GM08714 (cell line): ENCODE data around the gene ATG16L2.
"Not testable (repeated sequence)": the region's sequence is repeated elsewhere in the genome, so short reads cannot be mapped to it uniquely, and the experiment has no call there.

Experiments
- H3K4me3 ChIP-seq: fragments of 200-500 bp; sonication (Bioruptor generic); 2 replicates; pipeline ENCODE4 v1.5.1; 2014; ENCODE audit warnings: mild to moderate bottlenecking, low read length, inconsistent platforms
- ZNF274 ChIP-seq: IDR thresholded peaks from 2 replicates; pipeline ENCODE4 v1.6.1; 2012; ENCODE audit warnings: mild to moderate bottlenecking, low read depth, low read length

Gene ATG16L2

DNA sequence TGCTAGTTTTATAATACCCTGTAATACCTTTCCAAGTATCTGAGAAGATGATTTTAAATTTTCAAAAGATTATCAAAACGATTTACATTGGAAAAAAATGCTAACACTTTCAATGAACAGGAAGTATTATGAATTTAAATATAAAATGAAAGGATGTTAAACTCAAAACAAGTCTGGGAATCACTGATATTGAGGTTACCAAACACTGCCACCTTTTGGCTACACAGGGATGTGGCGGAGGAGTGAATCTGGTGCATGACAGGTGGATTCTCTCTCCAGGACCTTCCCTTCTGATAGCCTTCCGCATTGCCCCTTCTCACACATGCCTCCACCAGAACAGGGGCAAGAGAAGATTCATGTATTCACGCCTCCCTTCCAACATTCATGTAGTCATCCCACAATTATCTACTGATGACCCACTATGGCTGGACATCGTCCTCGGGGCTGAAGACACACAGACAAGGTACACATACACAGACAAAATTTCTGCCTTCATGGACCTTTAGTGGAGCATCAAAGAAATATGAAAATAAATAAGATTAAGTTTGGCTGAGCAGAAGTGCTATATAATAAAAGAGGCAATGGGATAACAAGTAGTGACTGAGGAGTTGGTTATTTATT lies 34.7 kb downstream of the ATG16L2 start:
- no peak overlapping the region for H3K4me3 ChIP-seq
- no peak for TF ChIP-seq ZNF274

DNA sequence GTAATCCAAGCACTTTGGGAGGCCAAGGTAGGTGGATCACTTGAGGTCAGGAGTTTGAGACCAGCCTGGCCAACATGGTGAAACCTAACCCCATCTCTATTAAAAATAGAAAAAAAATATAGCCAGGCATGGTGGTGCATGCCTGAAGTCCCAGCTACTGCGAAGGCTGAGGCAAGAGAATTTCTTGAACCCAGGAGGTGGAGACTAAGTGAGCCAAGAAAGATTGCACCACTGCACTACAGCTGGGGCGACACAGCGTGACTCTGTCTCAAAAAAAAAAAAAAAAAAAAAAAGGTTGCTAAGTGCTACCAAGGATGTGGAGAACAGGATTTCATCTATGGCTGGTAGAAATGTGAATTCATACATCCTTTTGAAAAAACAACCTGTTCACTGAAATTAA lies 36.6 kb downstream of the ATG16L2 start:
- no peak overlapping the region for H3K4me3 ChIP-seq
- TF ChIP-seq ZNF274: no peak

DNA sequence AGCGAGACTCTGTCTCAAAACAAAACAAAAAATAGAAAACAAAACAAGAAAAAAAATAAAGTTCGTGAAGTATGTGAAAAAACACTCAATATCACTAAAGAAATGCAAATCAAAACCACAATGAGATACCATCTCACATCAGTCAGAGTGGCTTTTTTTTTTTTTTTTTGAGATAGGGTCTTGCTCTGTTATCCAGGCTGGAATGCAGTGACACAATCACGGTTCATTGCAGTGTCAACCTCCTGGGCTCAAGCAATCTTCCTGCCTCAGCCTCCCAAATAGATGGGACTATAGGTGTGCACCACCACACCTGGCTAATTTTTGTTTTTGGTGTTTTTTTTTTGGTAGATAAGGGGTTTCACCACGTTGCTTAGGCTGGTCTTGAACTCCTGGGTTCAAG lies 37.5 kb downstream of the ATG16L2 start:
- TF ChIP-seq ZNF274: no peak
- no peak overlapping the region for H3K4me3 ChIP-seq

DNA sequence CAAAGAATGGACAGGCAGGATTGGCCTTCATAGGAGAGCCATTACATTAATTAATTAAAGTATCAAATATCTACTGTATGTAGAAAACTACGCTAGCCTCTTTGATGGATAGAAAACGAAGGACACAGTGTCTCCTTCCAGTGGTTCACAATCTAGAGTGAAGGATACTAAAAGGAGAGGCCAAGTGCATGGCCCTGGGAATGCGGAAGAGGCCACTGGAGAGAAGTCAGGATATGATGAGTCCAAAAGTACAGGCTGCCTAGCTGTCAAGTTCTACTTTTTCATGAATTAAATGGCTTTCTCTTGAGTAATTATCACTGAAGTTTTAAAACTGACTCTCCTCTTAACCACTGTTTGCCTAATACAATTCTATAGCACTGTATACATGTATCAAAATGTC lies 41.9 kb downstream of the ATG16L2 start:
- no peak overlapping the region for H3K4me3 ChIP-seq
- TF ChIP-seq ZNF274: no peak

DNA sequence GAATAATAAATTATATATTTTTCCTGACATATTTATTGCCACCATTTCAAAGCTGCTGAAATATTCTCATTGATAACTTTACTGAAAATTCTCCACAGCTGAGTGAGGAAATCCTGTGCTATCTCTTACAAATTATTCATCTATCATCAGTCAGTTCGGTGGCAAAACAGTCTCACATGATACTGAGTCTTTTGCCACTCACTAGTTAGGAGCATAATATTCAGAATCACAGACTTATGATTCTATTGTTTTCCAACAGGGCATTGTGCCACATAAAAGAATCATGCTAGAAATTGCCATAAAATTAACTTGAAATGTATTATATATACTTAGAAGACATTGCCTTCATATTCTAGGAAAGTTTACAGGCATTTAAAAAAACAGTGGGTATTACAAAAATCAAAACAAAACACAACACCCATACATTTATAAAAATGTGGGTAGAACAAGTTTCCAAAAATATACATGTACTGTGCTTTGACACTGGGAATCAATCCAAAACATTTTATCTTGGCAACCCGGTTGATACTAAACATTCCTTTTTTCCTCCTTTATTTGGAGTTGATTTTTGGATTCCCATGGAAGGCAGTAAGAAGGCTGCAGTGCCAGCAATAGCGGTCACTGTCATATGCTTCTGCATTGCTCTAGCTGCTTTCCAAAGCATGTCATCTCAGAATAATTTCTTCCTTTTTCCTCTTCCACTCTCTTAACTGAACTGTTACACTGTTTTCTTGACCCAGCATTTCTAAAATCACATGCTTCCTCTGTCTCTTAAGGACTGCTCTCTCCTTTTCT lies 42.5 kb downstream of the ATG16L2 start:
- no peak overlapping the region for H3K4me3 ChIP-seq
- TF ChIP-seq ZNF274: no peak

DNA sequence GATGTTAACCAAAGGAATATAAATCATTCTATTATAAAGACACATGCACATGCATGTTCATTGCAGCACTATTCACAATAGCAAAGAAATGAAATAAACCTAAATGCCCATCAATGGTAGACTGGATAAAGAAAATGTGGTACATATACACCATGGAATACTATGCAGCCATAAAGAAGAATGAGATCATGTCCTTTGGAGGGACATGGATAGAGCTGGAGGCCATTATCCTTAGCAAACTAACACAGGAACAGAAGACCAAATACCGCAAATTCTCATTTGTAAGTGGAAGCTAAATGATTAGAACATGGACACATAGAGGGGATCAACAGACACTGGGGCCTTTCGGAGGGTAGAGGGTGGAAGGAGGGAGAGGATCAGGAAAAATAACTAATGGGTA lies 44.1 kb downstream of the ATG16L2 start:
- not testable (repeated sequence) for H3K4me3 ChIP-seq

DNA sequence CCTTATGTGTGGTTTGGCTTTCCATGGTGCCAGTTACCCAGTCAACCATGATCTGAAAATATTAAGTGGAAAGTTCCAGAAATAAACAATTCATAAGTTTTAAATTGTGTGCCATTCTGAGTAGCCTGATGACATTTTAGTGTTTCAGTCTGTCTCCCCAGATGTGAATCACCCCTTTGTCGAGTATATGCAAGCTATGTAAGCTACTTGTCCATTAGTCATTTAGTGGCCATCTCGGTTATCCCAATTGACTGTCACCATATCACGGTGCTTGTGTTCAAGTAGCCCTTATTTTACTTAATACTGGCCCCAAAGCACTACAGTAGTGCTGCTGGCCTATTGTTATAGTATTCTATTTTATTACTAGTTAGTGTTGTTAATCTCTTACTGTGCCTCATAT lies 44.9 kb downstream of the ATG16L2 start:
- no peak overlapping the region for H3K4me3 ChIP-seq
- TF ChIP-seq ZNF274: no peak

DNA sequence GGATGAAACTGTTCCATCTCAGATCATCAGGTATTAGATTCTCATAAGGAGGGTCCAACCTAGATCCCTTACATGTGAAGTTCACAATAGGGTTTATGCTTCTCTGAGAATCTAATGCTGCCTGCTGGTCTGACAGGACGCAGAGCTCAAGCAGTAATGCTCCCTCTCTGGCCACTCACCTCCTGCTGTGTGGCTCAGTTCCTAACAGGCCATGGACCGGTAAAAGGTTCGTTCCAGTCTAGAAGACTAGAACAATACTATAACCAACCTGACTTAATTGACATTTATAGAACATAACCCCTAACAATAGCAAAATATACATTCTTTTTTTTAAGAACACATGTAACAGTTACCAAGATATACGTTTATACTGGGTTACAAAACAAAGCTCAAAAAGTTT lies 45.8 kb downstream of the ATG16L2 start:
- no peak overlapping the region for H3K4me3 ChIP-seq
- no peak for TF ChIP-seq ZNF274

DNA sequence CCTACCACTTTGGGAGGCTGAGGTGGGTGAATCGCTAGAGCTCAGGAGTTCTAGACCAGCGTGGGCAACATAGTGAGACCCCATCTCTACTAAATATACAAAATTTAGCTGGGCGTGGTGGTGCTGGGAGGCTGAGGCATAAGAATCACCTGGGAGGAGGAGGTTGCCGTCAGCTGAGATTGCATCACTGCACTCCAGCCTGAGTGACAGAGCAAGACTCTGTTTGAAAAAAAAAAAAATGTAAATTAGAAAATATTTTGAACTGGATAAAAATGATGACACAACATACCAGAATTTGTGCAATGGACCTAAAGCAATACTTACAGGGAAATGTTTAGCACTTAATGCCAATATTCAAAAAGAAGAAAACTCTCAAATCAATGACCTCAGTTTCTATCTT lies 46.4 kb downstream of the ATG16L2 start:
- H3K4me3 ChIP-seq: no peak overlapping the region

DNA sequence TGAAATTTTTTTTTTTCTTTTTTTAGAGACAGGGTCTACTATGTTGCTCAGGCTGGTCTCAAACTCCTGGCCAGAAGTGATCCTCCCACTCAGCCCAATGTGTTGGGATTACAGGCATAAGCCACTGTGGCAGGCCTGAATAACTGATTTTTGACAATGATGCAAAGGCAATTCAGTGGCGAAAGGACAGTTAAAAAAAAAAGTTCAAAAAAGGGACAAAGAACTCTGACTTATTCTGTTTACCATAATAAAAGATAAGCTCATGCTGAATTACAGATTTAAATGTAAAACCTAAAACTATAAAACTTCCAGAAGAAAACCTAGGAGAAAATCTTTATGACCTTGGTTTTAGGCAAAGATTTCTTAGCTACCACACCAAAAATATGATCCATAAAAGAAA lies 48.9 kb downstream of the ATG16L2 start:
- TF ChIP-seq ZNF274: no peak
- no peak overlapping the region for H3K4me3 ChIP-seq

More for the DNA sequence above, 46.4 kb downstream of the ATG16L2 start:
- no peak for TF ChIP-seq ZNF274

DNA sequence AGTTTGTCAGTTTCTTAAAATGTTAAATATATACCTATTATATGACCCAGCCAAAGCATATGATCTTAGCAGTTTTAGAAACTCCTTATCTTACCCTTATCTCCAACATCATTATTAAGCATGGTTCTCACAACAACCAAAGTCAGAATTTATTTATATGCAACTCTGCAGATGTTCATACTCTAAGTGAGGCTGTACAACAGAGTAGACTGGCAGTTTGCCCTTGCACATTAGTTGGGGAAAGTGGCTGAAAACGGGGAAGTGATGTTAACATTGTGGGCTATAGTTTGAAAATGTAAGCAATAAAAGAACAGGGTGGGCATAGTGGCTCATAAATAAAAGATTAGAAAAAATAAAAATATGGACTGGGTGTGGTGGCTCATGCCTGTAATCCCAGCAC lies 49.7 kb downstream of the ATG16L2 start:
- H3K4me3 ChIP-seq: no peak overlapping the region
- TF ChIP-seq ZNF274: no peak

DNA sequence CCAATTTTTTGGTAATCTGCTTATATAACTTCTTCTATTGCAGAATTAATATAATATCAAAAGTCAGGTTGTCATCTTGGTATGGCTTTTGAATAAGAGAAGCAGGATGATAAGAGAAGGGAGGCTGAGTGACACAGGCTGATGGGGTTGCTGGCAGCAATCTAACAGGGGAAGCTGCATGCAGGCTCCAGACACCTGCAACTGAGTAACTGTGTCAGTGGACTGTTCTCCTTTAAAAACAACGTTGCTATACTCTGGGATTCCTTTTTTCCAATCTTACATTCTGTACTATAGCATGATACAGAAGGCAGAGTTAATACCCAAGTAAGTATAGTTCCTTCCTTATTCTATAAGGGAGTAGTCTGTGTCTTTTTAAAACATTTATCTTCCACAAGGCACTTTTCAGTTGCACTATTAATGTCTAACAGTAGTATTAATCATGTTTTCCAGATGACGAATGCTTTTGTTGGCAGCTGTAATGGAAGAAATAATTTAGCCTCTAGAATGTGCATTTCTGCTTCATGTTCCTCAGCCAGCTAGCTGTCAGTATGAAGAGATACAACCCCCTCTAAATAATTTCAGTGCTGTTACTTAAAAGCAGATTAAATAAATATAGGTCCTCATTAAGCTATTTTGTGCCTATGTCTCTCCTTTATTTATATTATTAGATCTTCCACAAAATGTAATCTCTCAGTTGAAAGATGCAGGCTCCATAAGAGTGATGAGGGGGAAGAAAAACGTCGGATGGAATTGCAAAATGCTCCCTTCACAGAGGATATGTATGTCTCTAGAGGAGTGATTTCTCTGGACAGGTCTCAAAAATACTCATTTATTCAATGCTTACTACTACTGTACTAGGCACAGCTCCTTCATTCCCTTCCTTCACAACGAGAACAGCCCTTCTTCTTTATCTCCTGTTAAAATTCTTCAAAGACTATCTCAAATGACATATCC lies 50.8 kb downstream of the ATG16L2 start:
- TF ChIP-seq ZNF274: no peak
- no peak overlapping the region for H3K4me3 ChIP-seq

DNA sequence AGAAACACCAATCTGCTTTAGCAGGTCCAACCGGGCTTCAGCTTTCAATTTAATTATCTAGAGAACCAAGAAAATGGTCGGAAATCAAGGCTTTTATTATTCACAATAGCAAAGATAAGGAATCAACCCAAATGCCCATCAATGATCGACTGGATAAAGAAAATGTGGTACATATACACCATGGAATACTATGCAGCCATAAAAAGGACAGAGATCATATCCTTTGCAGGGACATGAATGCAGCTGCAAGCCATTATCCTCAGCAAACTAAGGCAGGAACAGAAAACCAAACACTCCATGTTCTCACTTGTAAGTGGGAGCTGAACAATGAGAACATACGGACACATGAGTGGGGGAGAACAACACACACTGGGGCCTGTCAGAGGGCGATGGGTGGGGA lies 53.8 kb downstream of the ATG16L2 start:
- no peak overlapping the region for H3K4me3 ChIP-seq
- TF ChIP-seq ZNF274: no peak

DNA sequence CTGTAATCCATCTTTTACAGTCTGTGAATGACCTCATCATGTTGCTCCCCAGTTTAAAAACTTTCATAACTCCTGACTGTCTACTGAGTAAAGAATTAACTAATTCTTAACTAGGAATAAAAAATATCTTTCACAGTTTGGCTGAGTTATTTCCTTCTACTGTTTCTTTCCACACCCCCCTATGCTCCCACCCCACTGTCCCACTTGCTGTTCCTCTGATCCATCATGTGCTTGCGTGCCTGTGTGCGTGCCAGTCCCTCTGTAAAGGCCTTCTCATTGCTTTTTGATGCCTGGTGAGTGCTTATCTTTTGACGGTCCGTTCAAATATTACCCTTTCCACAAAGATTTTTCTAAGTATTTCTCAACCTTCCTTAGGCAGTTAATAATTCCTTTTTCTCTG lies 55.6 kb downstream of the ATG16L2 start:
- no peak for TF ChIP-seq ZNF274
- H3K4me3 ChIP-seq: no peak overlapping the region

DNA sequence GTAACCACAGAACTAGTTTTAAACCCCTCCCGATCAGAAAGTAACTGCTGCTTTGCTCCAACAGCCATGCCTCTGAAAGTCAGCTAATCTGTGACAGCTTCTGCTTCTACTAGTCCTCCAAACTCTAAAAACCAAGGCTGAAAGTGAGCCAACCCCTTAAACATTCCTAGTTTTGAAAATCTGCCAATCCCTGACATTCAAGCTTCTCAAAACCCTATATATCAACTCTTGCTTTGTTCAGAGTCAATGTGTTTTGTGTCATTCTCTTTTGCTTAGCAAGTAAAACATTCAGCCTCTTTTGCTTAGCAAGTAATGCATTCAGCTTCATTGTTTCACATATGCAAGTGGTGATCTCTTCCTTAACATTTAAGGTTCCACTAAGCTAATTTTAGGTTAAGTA lies 56.9 kb downstream of the ATG16L2 start:
- no peak overlapping the region for H3K4me3 ChIP-seq
- TF ChIP-seq ZNF274: no peak
